GM19025 (cell line): ENCODE results near the gene CPNE5.

Experiments used
- ATAC-seq: cut with Tn5 transposase; IDR thresholded peaks from one replicate; pipeline ENCODE4 v1.9.1; 2021; ENCODE audit warnings: mild to moderate bottlenecking, low read depth, moderate library complexity; ENCODE audit not compliant: unreplicated experiment

CPNE5 gene

GRCh38 chr6:36837022-36837339 is 2.3 kb downstream of the CPNE5 start:
- ATAC-seq, result no peak

GRCh38 chr6:36836111-36837021 is 2.9 kb downstream of the CPNE5 start:
- ATAC-seq, result no peak

GRCh38 chr6:36834576-36835341 is 4.5 kb downstream of the CPNE5 start:
- no peak for ATAC-seq

- no peak for ATAC-seq
Observed at GRCh38 chr6:36833182-36833789, 6.0 kb downstream of the CPNE5 start.

- ATAC-seq, result no peak
Observed at GRCh38 chr6:36832313-36832712, 6.9 kb downstream of the CPNE5 start.

- no peak for ATAC-seq
Observed at GRCh38 chr6:36830577-36830976, 8.7 kb downstream of the CPNE5 start.

- no peak for ATAC-seq
Observed at GRCh38 chr6:36829919-36830544, 9.2 kb downstream of the CPNE5 start.

- ATAC-seq, result no peak
Observed at GRCh38 chr6:36827261-36828079, 11.8 kb downstream of the CPNE5 start.

- ATAC-seq, result no peak
Observed at GRCh38 chr6:36826520-36827227, 12.6 kb downstream of the CPNE5 start.

GRCh38 chr6:36825994-36826393 is 13.2 kb downstream of the CPNE5 start:
- no peak for ATAC-seq

- ATAC-seq, result no peak
Observed at GRCh38 chr6:36825452-36825851, 13.8 kb downstream of the CPNE5 start.

- ATAC-seq, result no peak
Observed at GRCh38 chr6:36824253-36824652, 15.0 kb downstream of the CPNE5 start.

GRCh38 chr6:36823421-36824096 is 15.7 kb downstream of the CPNE5 start:
- no peak for ATAC-seq

- no peak for ATAC-seq
Observed at GRCh38 chr6:36822506-36823269, 16.6 kb downstream of the CPNE5 start.

- no peak for ATAC-seq
Observed at GRCh38 chr6:36821581-36822335, 17.5 kb downstream of the CPNE5 start.

- no peak for ATAC-seq
Observed at GRCh38 chr6:36820700-36821580, 18.3 kb downstream of the CPNE5 start.

- ATAC-seq, result no peak
Observed at GRCh38 chr6:36818756-36819155, 20.5 kb downstream of the CPNE5 start.
